ENCODE results near the gene C10orf90. TPM values are rescaled to one million over a fixed set of nuclear protein-coding genes. Genes with fewer than 3 reads are reported as not detected.

The C10orf90 gene
- total RNA-seq, 1 donor from 2014 or later = 0.12 TPM

DNA sequence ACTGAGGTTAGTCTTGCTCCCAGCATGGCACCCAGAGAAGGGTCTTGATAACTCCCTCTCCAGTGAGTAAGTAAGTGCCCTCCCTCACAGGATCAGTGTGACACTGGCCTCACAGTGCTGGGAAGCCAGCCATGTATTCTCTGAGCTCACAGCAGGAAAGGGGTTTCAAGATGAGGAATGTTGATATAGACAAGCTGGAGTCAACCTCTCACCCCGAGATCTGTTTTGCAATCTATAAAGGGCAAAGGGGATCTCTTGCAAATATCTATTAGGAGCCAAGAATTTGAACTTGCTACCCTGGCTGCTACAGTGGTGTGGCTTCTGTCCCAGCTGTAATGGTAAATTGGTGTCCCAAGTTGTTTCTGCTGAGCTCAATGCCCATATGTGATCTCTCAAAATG lies 212.0 kb downstream of the C10orf90 start:
- ATAC-seq = no peak

- ATAC-seq = no peak
Measured at GRCh38 chr10:126456632-126457031, 213.9 kb downstream of the C10orf90 start.

DNA sequence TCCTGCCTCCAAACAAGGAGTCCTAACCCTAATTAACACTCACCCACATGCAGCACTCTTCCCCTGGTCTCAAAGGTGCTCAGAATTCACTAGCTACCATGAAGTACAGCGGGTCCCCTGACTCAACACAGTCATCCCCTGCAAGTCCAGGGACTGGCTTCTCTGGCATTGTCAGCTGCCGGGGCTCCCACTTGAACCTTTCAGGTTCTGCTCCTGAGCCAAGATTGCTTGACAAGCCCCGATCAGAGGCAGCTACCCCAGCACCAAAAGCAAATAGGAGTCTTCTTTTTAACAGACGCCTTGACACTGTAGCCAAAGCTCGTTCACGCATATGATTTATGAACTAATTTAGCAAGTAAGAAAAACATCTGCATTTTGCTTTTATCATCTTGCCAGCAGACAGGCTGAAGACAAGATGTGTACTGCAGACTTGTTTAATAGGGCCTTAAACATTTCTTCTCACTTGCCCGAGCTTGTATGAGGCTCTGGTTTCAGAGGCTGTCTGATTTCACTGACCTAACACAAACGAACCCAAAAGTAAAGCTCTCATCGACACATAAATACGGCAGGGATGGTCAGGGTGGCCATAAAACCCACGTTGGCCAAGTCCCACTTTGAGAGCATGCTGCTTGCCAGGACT lies 214.6 kb downstream of the C10orf90 start:
- no peak for ATAC-seq

- no peak for ATAC-seq
Measured at GRCh38 chr10:126455036-126455765, 215.3 kb downstream of the C10orf90 start.

GRCh38 chr10:126454045-126454751 lies 216.3 kb downstream of the C10orf90 start:
- peak; percentile 21 for ATAC-seq

- ATAC-seq = no peak
Measured at GRCh38 chr10:126452245-126452644, 218.2 kb downstream of the C10orf90 start.

DNA sequence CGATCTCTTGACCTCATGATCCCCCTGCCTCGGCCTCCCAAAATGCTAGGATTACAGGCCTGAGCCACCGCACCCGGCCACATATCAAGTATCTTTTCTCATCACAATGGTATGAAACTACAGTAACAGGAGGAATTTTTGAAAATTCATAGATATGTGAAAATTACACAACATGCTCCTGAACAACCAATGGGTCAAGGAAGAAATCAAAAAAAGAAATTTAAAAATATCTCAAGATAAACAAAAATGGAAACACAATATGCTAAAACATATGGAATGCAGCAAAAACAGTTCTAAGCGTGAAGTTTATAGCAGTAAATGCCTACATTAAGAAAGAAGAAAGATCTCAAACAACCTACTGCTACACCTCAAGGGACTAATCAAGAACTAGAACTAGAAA lies 222.4 kb downstream of the C10orf90 start:
- ATAC-seq = no peak

- peak; percentile 94 for ATAC-seq
Measured at GRCh38 chr10:126439942-126440341, 230.6 kb downstream of the C10orf90 start.

DNA sequence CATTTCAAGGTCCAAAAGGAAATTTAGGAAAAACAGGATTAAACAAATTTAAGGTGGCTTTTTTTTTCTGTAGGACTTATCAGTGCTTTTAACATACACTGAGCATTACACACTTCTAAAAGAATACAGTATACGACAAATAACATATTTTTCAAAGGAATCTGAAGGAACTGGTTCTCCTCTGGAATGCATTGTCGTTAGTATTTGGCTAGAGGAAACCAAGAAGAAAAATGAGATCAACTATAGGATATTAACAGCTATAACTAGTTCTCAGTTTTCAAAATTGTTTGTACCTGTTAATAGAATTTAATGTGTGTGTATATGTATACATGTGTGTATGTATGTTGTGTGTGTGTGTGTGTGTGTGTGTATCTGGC lies 232.1 kb downstream of the C10orf90 start:
- ATAC-seq = no peak

DNA sequence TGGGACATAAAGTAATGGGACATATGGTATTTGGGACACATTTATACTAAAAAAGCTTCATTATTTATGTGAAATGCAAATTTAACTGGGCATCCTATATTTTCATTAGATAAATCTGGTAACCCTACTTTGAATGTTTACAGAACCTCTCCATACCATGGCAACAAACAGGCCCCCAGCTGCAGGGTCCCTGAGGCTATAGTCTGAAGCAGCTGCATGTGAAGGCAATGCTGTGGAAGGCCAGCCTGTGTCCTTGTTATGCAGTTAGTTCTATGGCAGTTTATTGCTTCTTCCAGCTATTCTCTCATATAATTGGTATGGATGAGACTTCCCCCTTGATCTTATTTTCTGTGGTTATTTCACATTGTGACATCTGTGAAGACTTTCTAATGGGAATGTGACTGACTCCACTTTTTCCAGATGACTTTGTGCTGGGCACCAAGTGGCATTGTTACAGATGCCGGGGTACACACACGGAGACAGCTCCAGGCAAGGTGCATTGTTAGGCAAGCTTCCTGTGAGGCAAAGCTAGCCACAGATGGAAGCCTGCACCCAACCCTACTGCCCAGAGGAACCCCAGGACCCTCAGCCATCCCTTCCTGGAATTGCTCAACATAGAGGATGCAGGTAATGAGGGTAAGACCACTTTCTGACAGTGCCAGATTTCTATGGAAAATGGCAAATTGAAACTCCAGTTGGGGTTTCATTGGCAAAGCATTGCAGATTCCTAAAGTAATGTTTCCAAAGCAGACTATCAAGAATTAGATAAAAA lies 232.7 kb downstream of the C10orf90 start:
- no peak for ATAC-seq

GRCh38 chr10:126434235-126434634 lies 236.3 kb downstream of the C10orf90 start:
- ATAC-seq = no peak

- no peak for ATAC-seq
Measured at GRCh38 chr10:126433351-126433750, 237.1 kb downstream of the C10orf90 start.

GRCh38 chr10:126432507-126432906 lies 238.0 kb downstream of the C10orf90 start:
- no peak for ATAC-seq

- ATAC-seq = no peak
Measured at GRCh38 chr10:126431816-126432215, 238.7 kb downstream of the C10orf90 start.

- no peak for ATAC-seq
Measured at GRCh38 chr10:126430512-126430911, 240.0 kb downstream of the C10orf90 start.

DNA sequence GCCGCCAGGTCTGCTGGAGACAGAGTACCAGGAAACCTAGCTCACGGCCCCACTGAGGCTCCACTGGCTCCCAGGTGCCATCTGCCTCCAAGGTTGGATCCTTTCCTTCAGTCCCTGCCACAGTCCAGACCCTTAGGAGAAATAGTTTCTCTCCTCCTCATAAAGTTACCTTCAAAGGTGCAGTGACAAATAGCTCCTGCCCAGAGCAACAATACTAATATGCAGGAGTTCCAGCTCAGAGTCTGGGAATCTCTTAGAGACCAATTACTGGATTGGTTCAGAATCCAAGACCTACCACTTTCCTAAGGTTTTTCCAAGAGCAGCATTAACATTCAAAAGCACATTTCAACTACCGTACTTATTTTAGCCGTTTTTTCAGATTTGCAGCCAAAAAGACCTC lies 241.2 kb downstream of the C10orf90 start:
- ATAC-seq = no peak

- no peak for ATAC-seq
Measured at GRCh38 chr10:126425489-126426065, 244.9 kb downstream of the C10orf90 start.

- ATAC-seq = no peak
Measured at GRCh38 chr10:126425032-126425431, 245.5 kb downstream of the C10orf90 start.

GRCh38 chr10:126423732-126424491 lies 246.6 kb downstream of the C10orf90 start:
- no peak for ATAC-seq

GRCh38 chr10:126422567-126422966 lies 247.9 kb downstream of the C10orf90 start:
- no peak for ATAC-seq

DNA sequence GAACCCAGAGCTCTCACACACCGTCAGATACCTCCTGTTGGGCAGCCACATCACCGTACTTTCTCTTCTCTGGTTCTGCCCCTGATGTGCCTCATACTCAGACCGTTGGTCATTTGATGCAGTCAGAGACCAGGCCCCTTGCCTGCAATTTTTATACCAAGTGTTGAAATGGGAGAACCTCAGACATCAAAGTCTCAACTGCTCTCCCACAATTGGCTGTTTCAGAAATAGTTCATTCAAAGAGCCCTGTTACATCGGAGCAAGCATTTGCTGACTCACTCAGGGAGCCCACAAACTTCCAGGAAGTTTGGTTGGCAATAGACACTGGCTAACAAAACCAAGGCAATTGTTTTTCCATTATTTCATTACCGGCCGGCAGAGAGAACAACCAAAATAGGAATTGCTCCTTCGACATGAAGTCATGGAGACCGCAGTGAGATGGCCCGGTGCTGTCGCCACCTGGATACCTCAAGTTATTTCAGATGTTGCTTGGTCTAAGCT lies 248.7 kb downstream of the C10orf90 start:
- no peak for ATAC-seq

All from esophagus mucosa (tissue), 1 donor.